ENCODE results near the gene GPR153.

GRCh38 chr1:6233376-6233775 is 27.5 kb downstream of the GPR153 start:
- TF ChIP-seq CTCF (IDR thresholded peaks at IDR 0.05; ENCODE audit: low read depth, low read length, missing input control) (no peak), MAX (IDR thresholded peaks at IDR 0.05) (no peak)

Measured in liver (tissue), 2 donors.